Kasumi-1 (cell line): ENCODE data around the gene PRDM7.
"Not testable (repeated sequence)": the region's sequence is repeated elsewhere in the genome, so short reads cannot be mapped to it uniquely, and the experiment has no call there.

Experiments used
- DNase-seq, 2 experiments: peaks; one replicate each; lab custom pipeline; 2025; lab: John Stamatoyannopoulos, UW

Gene PRDM7

DNA sequence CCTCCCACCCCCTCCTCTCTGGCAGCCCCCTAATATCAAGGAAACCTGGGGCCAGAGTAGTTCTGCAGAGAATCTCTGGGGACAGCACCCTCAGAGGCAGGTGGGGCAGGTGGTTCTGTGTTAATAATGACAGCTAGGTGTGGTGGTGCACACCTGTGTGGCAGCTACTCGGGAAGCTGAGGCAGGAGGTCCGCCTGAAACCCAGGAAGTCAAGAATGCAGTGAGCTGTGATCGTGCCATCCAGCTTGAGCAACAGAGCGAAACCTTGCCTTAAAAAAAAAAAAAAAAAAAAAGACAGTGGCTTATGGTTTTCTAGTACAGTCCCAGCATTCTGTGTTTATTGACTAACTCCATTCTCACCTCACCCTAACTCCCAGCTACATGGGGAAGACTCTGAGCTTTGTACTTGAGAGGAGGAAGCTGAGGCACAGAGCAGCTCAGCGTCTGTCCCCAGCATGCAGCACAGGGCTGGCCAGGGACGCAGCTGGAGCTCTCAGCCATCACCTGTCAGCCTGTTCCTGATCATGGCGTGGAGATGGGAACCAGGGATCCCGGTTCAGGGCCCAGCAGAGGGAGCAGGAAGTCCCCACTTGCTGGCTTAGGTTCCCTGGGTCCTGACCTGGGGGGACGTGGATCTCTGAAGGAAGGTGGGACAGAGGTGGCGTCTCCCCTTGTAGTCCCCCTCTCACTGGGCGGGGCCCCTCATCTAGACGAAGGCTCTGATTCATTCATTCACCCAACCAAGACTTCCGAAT lies 64.0 kb downstream of the PRDM7 start:
- DNase-seq, result no peak

DNA sequence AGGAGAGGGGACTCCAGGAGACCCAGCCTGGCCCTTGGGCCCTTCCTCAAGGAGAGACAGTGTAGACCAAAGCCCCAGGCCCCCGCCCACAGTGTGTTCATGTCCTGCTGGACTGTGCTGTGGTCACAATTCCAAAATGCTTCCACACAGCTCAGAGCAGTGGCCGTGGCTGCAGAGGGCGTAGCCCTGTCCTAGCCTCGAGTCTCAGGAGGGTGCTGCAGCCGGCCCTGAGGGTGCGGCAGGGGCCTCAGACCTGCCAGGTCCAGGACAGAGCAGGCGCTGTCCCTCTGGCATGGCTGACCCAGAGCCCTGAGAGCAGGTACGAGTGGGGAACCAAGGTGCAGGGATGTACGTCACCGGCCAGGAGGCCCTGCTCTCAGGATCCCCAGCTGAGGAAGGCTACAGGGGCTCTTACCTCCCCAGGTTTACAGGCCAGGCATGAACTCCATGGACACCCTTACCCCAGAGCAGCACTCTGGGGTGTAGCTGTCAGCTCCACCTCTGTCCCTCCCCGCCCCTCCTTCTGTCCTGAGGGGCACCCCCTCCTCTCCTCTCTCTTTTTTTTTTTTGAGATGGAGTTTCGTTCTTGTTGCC lies 65.1 kb downstream of the PRDM7 start:
- DNase-seq, result no peak

DNA sequence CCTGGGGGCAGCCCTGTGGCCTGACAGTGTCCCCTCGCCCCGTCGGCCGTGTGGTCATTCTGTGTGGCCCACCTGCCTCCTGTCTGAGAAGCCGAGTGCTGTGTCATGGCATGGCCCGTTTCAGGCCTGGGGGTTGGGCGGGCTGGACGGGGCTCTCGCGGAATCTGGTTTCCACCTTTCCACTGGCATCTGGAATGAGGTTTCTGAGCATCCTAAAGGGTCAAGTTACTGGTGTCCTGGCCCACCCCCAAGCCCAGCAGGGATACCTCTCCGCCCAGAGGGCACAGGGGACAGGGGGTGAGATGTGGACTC lies 65.7 kb downstream of the PRDM7 start:
- no peak for DNase-seq

DNA sequence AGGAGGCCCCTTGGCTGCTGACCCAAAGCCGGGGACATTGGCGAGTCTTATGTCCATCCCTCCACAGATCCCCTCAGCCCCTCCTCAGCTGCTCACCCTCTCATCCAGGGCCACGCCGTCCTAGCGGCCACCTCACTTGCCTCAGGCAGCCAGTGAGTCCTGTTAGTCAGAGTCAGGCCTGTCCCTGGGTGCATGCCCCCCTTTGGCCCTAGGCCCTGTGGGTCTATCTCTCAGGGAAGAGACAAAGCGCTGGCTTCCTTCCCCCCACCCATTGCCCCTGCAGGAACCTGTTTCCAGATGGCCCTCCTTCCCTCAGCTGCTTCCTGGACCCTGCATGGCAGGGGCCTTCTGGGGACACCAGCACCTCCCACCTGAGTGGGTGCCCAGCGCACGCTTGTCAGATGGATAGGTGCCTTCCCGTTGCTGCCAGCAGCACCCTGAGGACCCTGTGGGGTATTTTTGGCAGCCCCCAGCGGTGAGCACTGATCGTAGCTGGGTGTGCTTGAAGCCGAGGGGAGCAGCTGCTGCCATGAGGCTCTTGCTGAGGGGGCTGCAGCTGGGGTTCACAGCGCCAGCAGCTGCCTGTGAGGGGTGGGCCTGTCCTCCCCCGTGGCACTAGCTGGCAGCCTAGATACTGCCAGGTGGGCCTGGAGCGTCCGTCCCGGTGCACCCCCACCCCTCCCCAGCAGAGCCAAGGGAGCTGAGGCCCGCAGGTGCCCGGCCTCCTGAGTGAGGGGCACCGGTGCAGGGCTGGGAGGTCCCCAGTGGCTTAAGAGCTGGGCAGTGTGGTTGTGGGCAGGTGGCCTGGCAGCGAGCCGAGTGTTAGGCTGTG lies 66.2 kb downstream of the PRDM7 start:
- DNase-seq, result no peak

DNA sequence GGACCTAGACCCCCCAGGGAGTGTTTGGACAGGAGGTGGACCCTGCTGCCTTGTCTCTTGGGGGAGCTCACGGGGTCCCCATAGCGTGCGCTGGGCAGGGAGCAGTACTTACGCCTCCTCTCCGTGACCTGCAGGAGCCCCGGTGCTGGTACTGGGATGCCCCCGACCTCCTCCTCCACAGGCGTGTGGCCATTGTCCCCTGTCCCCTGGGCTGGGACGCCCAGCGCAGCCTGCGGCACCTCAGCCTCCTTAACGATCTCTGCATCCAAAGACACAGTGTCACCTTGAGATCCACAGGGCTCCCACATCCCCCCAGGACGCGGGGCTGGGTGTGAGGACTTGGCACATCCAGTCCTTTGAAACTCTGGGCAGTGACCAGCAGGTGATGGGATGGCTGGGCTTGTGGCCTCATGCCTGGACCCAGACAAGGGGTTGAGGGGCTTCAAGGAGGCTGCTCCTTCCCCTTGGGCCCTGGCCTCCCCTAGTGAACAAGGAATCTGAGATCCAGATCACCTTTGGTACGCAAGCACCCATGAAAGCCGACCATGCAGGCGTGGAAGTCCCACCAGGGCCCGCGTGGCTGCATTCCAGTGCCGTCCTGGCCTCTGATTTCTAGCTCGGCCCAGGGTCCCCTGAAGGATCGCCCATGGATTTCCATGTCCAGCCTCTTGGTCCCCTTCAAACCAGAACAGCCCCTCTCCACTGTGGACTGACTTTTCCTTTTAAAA lies 67.8 kb downstream of the PRDM7 start:
- no peak for DNase-seq

DNA sequence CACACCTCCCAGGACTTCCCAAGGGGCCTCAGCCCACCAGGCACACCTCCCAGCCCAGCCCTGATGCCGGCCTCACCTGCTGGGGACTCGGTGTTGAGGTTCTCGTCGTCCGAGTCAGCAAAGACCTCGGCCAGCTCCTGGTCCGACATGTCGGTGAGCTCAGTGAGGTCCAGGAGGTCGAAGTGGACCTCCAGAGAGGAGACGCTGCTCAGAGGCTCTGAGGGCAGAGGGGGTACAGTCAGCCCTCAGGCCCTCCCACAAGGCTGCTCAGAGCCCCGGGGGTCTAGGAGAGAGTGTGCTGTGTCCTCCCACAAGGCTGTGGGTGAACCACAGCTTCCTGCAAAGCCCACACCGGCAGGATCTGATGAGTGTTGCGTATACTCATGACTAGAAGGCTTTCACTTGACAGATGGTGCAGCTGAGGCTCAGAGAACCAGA lies 68.4 kb downstream of the PRDM7 start:
- peak; percentile 66 to 82 for DNase-seq

DNA sequence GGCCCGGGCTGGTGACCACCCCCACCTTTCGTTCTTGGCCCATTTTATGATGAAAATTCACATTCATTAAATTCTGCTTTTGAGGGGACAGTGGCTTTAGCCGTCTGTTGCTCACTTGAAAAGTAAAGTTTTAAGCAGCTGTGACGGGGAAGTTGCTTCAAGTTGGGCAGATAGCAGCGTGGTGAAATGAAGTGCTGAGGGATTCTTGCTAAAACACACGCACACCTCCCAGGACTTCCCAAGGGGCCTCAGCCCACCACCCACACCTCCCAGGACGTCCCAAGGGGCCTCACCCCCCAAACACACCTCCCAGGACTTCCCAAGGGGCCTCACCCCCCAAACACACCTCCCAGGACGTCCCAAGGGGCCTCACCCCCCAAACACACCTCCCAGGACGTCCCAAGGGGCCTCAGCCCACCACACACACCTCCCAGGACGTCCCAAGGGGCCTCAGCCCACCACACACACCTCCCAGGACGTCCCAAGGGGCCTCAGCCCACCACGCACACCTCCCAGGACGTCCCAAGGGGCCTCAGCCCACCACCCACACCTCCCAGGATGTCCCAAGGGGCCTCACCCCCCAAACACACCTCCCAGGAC lies 69.4 kb downstream of the PRDM7 start:
- not testable (repeated sequence) for DNase-seq

DNA sequence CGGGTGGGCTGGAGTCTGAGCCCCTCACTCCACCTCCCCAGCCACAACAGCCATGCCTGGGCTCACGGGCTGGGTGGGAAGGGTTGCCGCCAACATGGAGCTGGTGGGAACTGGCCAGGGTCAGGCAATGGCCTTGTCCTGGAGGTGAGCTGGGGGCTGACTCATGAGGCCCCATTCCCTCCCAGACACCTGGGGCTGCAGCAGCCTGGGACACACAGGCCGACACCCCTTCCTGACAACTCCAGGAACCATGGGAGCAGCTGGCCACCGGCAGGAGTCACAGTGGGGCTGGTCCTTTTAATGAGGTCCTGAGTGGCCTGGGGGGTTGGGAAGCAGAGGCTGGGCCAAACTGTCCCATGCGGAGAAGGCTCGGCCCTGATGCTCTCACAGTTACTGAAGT lies 70.1 kb downstream of the PRDM7 start:
- no peak for DNase-seq
